ENCODE measurements around the gene BCAM. TPM values are rescaled to one million over a fixed set of nuclear protein-coding genes. Genes with fewer than 3 reads are reported as not detected.

Gene BCAM
- total RNA-seq, 2 experiments from 2014 or later, result not detected

DNA sequence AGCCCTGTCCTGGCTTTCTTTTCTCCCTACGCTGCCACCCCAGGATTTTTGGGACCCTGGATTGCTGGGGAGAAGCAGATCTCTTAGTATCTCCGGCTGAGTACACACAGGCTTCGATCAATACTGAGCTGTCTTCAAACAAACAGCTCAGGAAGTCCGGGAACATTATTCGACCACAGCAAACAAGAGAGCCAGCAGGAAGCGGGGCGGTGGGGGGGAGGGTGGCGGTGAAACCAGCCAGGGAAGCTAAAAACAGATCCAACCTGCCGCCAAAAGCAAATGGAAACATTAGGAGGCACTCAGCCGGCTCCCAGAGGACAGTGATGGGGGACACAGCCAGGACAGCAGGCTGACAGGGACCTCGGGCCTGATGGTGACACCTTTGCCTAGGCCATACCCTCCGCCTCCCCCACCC lies 12.2 kb upstream of the BCAM start:
- intact Hi-C loops (cut with micrococcal nuclease; ENCODE audit: unreplicated experiment), result no loop called here
- no peaks in the 10 kb centered on the region for H3K9me3 ChIP-seq (ENCODE audit: low read length)
- H3K4me3 ChIP-seq (ENCODE audit: low read depth, low read length, poor library complexity, severe bottlenecking), result no peak overlapping the region
- TF ChIP-seq, protein P1, sequence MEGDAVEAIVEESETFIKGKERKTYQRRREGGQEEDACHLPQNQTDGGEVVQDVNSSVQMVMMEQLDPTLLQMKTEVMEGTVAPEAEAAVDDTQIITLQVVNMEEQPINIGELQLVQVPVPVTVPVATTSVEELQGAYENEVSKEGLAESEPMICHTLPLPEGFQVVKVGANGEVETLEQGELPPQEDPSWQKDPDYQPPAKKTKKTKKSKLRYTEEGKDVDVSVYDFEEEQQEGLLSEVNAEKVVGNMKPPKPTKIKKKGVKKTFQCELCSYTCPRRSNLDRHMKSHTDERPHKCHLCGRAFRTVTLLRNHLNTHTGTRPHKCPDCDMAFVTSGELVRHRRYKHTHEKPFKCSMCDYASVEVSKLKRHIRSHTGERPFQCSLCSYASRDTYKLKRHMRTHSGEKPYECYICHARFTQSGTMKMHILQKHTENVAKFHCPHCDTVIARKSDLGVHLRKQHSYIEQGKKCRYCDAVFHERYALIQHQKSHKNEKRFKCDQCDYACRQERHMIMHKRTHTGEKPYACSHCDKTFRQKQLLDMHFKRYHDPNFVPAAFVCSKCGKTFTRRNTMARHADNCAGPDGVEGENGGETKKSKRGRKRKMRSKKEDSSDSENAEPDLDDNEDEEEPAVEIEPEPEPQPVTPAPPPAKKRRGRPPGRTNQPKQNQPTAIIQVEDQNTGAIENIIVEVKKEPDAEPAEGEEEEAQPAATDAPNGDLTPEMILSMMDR (conservative IDR thresholded peaks at IDR 0.05; ENCODE audit: low read length), result no peak
- TF ChIP-seq EZH2phosphoT487 (IDR thresholded peaks at IDR 0.05; ENCODE audit: borderline replicate concordance, low read depth, low read length), result no peak
- H3K9me2 ChIP-seq (ENCODE audit: insufficient read depth, low read length), result no peaks in the 10 kb centered on the region
- ChIA-PET CTCF (ENCODE audit: unreplicated experiment) (no interaction called here), POLR2A (interaction anchor here (0.6 kb wide), 1 partner anchor 133 kb away, joined by 5 read pairs; no protein-coding TSS in a partner anchor)
- peak overlapping the region; percentile 10 for H3K27ac ChIP-seq (ENCODE audit: low read depth, low read length, poor library complexity, severe bottlenecking)
- BruUV-seq (replicated peaks), result no TSS peak
- no peaks in the 10 kb centered on the region for H3K79me2 ChIP-seq (ENCODE audit: insufficient read depth, low read depth, low read length)
- peak; percentile 24 for DNase-seq (ENCODE audit: low spot score)
- peak overlapping the region; percentile 72; the same call in 1 of the 2 replicates for H2AFZ ChIP-seq (ENCODE audit: low read length)
- H4K20me1 ChIP-seq (ENCODE audit: insufficient read depth, low read length), result no peaks in the 10 kb centered on the region
- peaks cover 26% of the 10 kb centered on the region for H3K4me1 ChIP-seq (ENCODE audit: insufficient read depth, low read length, poor library complexity, severe bottlenecking)
- H3K36me3 ChIP-seq (ENCODE audit: insufficient read depth, low read length), result no peaks in the 10 kb centered on the region
- peak overlapping the region; percentile 1; the same call in 1 of the 2 replicates for H3K4me2 ChIP-seq (ENCODE audit: low read length)

DNA sequence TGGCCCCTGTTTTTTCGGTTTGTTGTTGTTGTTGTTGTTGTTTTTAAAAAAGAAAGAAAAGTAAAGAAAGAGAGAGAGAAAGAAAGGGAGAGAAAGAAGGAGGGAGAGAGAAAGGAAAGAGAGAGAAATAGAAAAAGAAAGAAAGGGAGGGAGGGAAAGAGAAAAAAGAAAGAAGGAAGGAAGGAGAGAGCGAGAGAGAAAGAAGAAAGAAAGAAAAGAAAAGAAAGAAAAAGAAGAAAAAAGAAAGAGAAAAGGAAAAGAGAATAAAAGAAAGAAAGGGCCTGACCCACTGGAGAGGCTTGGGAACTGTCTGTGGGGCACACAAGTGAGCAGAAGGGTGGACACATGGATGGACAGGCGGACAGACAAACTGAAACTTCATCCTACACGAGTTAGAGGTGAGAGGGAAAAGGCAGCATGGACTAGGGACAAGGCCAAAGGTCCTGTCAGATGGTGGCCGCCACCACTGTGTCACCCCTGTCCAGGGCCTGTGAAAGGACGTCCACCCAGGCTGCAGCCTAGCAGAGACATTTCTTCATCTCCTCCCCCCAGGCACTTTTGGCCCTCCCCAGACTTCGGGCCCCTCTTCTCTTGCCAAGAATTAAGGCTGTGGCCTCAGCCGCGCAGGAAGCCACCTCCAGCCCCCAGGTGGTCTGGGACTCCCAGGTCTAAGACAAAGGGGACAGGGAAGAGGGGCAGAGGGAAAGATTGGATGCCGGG lies 9.1 kb upstream of the BCAM start:
- H3K4me1 ChIP-seq (ENCODE audit: insufficient read depth, low read length, poor library complexity, severe bottlenecking), result peaks cover 19% of the 10 kb centered on the region
- ChIA-PET CTCF (ENCODE audit: unreplicated experiment) (no interaction called here), POLR2A (no interaction called here)
- H2AFZ ChIP-seq (ENCODE audit: low read length), result no peak overlapping the region
- H3K4me3 ChIP-seq (ENCODE audit: low read depth, low read length, poor library complexity, severe bottlenecking), result no peak overlapping the region
- H3K4me2 ChIP-seq (ENCODE audit: low read length), result peak overlapping the region; percentile 22; the same call in 1 of the 2 replicates
- no peak overlapping the region for H3K27ac ChIP-seq (ENCODE audit: low read depth, low read length, poor library complexity, severe bottlenecking)
- H3K9me2 ChIP-seq (ENCODE audit: insufficient read depth, low read length), result no peaks in the 10 kb centered on the region
- no peaks in the 10 kb centered on the region for H4K20me1 ChIP-seq (ENCODE audit: insufficient read depth, low read length)
- intact Hi-C loops (cut with micrococcal nuclease; ENCODE audit: unreplicated experiment), result loop anchor here (1.0 kb wide), 1 partner anchor 46 kb away; no protein-coding TSS in a partner anchor
- DNase-seq (ENCODE audit: low spot score), result no peak
- H3K79me2 ChIP-seq (ENCODE audit: insufficient read depth, low read depth, low read length), result no peaks in the 10 kb centered on the region
- H3K36me3 ChIP-seq (ENCODE audit: insufficient read depth, low read length), result no peaks in the 10 kb centered on the region
- no peaks in the 10 kb centered on the region for H3K9me3 ChIP-seq (ENCODE audit: low read length)
- TF ChIP-seq EZH2phosphoT487 (IDR thresholded peaks at IDR 0.05; ENCODE audit: borderline replicate concordance, low read depth, low read length), result no peak
- TF ChIP-seq, protein P1 (conservative IDR thresholded peaks at IDR 0.05; ENCODE audit: low read length), result no peak
- no TSS peak for BruUV-seq (replicated peaks)

DNA sequence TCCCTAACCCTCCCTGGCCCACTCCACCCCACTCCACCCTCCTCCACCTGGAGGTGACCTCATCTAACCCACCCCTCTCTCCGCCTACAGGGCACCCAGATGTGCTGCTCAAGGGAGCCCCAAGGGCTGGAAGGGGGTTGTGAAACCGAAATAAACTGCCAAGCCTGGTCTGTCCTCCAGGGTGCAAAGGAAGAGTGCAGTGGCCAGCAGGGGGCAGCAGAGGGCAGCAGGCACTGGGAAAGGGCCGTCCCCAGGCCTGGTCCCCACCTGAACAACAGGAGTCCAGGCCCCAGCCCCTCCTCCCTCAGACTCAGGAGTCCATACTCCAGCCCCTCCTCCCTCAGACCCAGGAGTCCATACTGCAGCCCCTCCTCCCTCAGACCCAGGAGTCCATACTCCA lies 8.4 kb upstream of the BCAM start:
- POLR2A ChIA-PET, result no interaction called here
- DNase-seq (ENCODE audit: low spot score), result peak; percentile 87
- BruUV-seq (replicated peaks), result no TSS peak
- peak overlapping the region; percentile 22; the same call in 1 of the 2 replicates for H3K4me2 ChIP-seq (ENCODE audit: low read length)
- H3K36me3 ChIP-seq (ENCODE audit: insufficient read depth, low read length), result no peaks in the 10 kb centered on the region
- no peaks in the 10 kb centered on the region for H3K9me2 ChIP-seq (ENCODE audit: insufficient read depth, low read length)
- peaks cover 19% of the 10 kb centered on the region for H3K4me1 ChIP-seq (ENCODE audit: insufficient read depth, low read length, poor library complexity, severe bottlenecking)
- TF ChIP-seq, protein P1 (conservative IDR thresholded peaks at IDR 0.05; ENCODE audit: low read length), result peak; percentile 87
- TF ChIP-seq EZH2phosphoT487 (IDR thresholded peaks at IDR 0.05; ENCODE audit: borderline replicate concordance, low read depth, low read length), result no peak
- no peaks in the 10 kb centered on the region for H3K9me3 ChIP-seq (ENCODE audit: low read length)
- intact Hi-C loops (cut with micrococcal nuclease; ENCODE audit: unreplicated experiment), result loop anchor here (1.0 kb wide), 1 partner anchor 45 kb away; no protein-coding TSS in a partner anchor
- H3K4me3 ChIP-seq (ENCODE audit: low read depth, low read length, poor library complexity, severe bottlenecking), result no peak overlapping the region
- H3K27ac ChIP-seq (ENCODE audit: low read depth, low read length, poor library complexity, severe bottlenecking), result no peak overlapping the region
- H2AFZ ChIP-seq (ENCODE audit: low read length), result no peak overlapping the region
- no peaks in the 10 kb centered on the region for H3K79me2 ChIP-seq (ENCODE audit: insufficient read depth, low read depth, low read length)
- CTCF ChIA-PET (ENCODE audit: unreplicated experiment), result no interaction called here
- H4K20me1 ChIP-seq (ENCODE audit: insufficient read depth, low read length), result no peaks in the 10 kb centered on the region
